ENCODE data around the gene ZMPSTE24. TPM values are rescaled to one million over a fixed set of nuclear protein-coding genes. Genes with fewer than 3 reads are reported as not detected.
A peak's percentile ranks its signal among the peaks of the same experiment; 100 is the strongest.

ZMPSTE24 gene
- total and polyA plus RNA-seq, 11 donors = 20.3 to 45.8 (median 31.7) TPM

GRCh38 chr1:40332695-40333094 is 74.7 kb downstream of the ZMPSTE24 start:
- Histone ChIP-seq H3K36me3 (no peaks in the 10 kb centered on the region), H3K27me3 (peaks cover 0 to 4% (median 0%) of the 10 kb centered on the region in 9 donors), H3K27ac (no peak overlapping the region), H3K9me3 (peaks cover 0 to 2% (median 0%) of the 10 kb centered on the region in 12 donors), H3K4me3 (no peak overlapping the region), H3K4me1 (no peaks in the 10 kb centered on the region)
- ATAC-seq = no peak
- no peak for DNase-seq
- WGBS, 4 donors = 79 to 95% (median 85%) methylated on average over 1 of the region's 1 CpG
- intact Hi-C loops (cut with DNase I) = loop anchor here in 1 of 10 donors (10.0 kb wide), 1 partner anchor 248 kb away; no protein-coding TSS in a partner anchor
- TF ChIP-seq CTCF (IDR thresholded peaks at IDR 0.05) (no peak), POLR2A (IDR thresholded peaks at IDR 0.05) (no peak)

- DNase-seq (no peak), ATAC-seq (no peak)
- Histone ChIP-seq H3K4me1 (peaks cover 0 to 40% (median 0%) of the 10 kb centered on the region in 12 donors), H3K4me3 (no peak overlapping the region), H3K36me3 (no peaks in the 10 kb centered on the region), H3K27me3 (peaks cover 0 to 13% (median 0%) of the 10 kb centered on the region in 9 donors), H3K9me3 (peaks cover 0 to 5% (median 0%) of the 10 kb centered on the region in 12 donors), H3K27ac (no peak overlapping the region)
- 73 to 80% (median 77%) methylated on average over 8 of the region's 8 CpGs for WGBS, 4 donors
- TF ChIP-seq CTCF (IDR thresholded peaks at IDR 0.05) (no peak), POLR2A (IDR thresholded peaks at IDR 0.05) (no peak)
- intact Hi-C loops (cut with DNase I) = loop anchor here in 6 of 10 donors (2.0 to 10.0 kb wide), 6 partner anchors 65 to 255 kb away; no protein-coding TSS in a partner anchor
These were observed 79.4 kb downstream of the ZMPSTE24 start for GRCh38 chr1:40337443-40337842.

- H3K4me1 ChIP-seq = peaks cover 0 to 53% (median 0%) of the 10 kb centered on the region in 12 donors
- TF ChIP-seq CTCF (IDR thresholded peaks at IDR 0.05) = peak; percentile 94 to 99 (median 96)
- TF ChIP-seq POLR2A (IDR thresholded peaks at IDR 0.05) = no peak
- 32 to 48% (median 37%) methylated on average over 15 to 21 of the region's 21 CpGs for WGBS, 4 donors
- peaks cover 0 to 13% (median 0%) of the 10 kb centered on the region in 9 donors for H3K27me3 ChIP-seq
- ATAC-seq (peak; percentile 61 to 85 (median 74)), DNase-seq (peak; percentile 51 to 86 (median 74))
- H3K36me3 ChIP-seq = no peaks in the 10 kb centered on the region
- H3K27ac ChIP-seq = peak overlapping the region in 1 of 12 donors; percentile 92
- intact Hi-C loops (cut with DNase I) = loop anchor here in 9 of 10 donors (1.0 to 10.0 kb wide), 10 partner anchors 63 to 254 kb away; no protein-coding TSS in a partner anchor
- H3K9me3 ChIP-seq = peaks cover 0 to 5% (median 0%) of the 10 kb centered on the region in 12 donors
- peak overlapping the region in 1 of 12 donors; percentile 40 for H3K4me3 ChIP-seq
These were observed 80.8 kb downstream of the ZMPSTE24 start for GRCh38 chr1:40338745-40339419.
